GDM1 (cell line): ENCODE data around the gene CARD11.

Experiments
- DNase-seq: peaks from one replicate; lab custom pipeline; 2025; lab: John Stamatoyannopoulos, UW

Gene CARD11

DNA sequence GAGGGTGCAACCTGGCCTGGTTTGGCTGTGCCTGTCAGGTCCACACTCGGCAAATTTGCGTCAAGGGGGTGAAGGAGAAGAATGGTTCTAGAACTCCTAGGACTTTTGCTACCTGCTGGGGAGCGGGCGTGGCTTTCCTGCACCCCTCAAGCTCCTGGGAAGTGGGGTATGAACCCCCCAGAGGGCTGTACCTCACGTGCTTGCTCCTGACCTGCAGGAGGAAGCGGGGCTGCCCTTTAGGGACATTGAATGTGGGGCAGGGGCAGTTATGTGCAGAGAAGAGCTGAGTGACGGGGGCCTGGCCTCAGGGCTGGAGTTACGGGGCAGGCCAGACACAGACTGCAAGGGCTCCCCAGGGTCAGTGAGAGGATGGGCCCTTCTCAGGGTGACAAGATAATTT is 138.2 kb downstream of the CARD11 start:
- DNase-seq, result no peak

- DNase-seq, result no peak
These were observed 138.6 kb downstream of the CARD11 start for GRCh38 chr7:2905027-2905426.

DNA sequence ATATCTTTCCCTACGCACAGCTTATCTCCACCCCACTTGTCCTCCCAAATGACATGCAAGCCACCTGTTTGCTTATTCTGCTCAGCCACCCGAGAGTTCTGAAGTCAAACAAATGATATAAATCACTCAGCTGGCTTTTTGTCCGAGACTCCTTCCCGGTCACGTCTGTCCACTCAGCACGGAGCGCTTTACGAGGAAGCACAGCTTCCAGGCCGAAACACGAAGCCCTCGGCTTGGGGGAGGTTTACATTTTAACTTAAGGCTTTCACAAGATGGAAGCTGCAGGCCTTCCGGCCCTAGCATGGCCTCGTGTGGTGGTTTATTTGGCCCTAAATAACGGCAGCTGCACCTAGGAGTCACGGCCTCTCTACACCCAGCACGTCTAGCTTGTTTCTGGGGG is 139.5 kb downstream of the CARD11 start:
- DNase-seq, result no peak

GRCh38 chr7:2903682-2904162 is 139.9 kb downstream of the CARD11 start:
- no peak for DNase-seq

DNA sequence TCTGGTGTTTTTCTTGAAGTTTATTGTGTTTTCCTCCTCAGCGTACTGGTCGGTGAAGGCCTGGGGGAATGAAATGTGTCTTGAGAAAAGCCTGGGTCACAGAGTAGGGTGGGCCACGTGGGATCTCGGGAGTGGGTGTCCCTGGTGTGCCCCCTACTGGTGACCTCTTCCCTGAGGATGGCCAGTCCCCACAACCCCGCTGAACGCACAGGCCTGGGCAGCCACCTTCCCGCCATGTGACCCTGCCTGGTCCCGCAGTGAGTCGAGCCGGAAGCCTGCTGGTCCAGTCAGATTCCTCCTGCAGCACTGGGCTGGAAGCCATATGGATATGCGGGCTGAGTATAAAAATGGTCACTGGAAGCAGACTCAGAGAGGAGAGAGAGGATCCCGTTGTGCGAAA is 146.6 kb downstream of the CARD11 start:
- no peak for DNase-seq

DNA sequence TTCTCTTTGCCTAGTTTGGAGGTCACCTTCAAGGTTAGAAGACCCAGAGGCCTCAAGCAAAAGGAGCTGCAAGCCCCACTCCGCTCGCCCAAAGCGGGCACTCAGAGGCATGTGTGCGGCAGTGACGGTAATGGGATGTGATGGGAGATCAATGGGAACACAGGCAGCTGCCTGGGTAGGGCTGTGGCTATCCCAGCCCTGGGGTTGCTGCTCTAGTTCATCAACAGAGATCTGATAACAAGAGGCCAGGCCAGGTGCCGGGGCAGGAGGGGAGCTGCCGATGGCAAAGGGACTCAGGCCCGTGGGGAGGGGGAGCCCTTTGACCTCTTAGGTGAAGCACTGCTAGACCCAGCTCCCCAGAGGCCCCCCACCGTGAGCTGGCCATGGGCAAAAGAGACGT is 147.5 kb downstream of the CARD11 start:
- DNase-seq, result no peak

- DNase-seq, result peak; percentile 11
These were observed 149.3 kb downstream of the CARD11 start for GRCh38 chr7:2894118-2894940.

GRCh38 chr7:2893411-2893861 is 150.2 kb downstream of the CARD11 start:
- DNase-seq, result no peak

DNA sequence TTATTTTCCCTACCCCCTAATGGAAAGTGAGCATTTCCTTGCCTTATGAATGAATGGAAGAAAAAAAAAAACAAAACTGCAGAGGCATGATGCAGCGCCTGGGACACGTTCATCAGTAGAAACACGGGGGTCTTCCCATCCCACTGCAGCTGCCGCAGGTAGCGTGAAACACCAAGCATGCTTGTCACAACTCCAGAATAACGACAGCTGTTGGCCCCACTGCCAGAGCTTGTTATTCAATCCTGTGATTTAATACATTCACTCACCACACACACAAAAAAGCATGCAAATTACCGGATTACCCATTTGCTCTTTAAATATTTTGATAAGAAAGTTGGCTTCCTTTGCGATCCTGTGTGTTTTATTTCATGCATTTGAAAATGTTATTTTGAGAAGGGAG is 151.1 kb downstream of the CARD11 start:
- DNase-seq, result no peak

DNA sequence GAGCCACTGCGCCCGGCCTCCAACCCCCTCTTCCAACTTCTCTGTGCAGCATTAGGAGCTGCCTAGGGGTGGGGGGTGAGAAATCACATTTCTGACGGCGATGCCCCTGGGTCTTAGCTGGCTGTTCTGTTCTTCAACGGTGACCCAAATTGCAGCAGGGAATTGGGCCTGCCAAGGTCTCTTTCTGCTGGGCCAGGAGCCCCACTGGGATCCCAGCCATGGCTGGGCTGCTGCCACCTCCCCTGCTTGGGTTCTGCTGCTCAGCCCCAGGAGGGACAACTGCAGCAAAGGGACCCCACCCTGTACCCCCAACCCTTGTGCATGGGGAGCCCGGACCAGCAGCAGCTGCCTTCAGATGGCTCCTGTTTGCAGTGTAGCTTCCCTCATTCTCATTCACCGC is 155.9 kb downstream of the CARD11 start:
- DNase-seq, result no peak

DNA sequence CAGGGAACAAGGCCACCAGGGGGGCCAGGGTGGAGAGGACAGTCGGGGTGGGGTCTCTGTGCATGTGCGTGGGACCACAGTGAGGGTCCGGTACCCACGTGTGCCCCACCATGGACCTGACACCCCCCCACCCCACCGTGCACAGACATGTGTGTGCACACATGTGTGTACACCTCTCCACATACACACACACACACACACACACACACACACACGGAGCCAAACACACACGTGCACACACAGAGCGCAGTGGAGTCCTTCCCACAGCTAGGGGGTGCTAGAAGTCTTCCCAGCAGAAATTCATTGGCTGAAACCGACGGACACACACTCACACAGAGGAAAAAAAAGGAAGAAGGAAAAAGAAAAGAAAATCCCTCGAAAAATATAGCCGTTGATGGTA is 156.8 kb downstream of the CARD11 start:
- DNase-seq, result peak; percentile 60

- no peak for DNase-seq
These were observed 157.3 kb downstream of the CARD11 start for GRCh38 chr7:2886391-2886790.

GRCh38 chr7:2884161-2884560 is 159.5 kb downstream of the CARD11 start:
- no peak for DNase-seq

DNA sequence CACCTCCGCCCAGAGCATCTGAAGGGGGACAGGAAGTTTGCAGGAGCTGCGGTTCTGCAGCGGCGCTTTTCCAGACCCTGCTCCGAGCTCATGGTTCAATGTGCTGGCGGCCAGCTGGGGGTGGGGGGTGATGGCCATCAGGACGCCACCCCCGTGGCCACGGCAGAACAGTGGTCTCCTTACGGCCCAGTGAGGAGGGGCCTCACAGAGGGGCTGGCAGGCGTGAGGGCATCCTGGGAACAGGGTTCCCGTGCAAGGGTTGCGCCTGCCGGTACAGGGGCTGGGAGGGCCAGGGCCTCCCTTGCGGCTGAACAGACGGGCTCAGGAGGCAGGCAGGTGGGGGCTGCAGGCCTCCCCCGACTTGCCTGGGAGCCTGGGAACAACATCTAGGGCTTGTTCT is 160.6 kb downstream of the CARD11 start:
- DNase-seq, result no peak

GRCh38 chr7:2882111-2882510 is 161.6 kb downstream of the CARD11 start:
- DNase-seq, result no peak

GRCh38 chr7:2880874-2881533 is 162.7 kb downstream of the CARD11 start:
- DNase-seq, result no peak

- DNase-seq, result no peak
These were observed 163.6 kb downstream of the CARD11 start for GRCh38 chr7:2880051-2880450.

GRCh38 chr7:2879354-2879753 is 164.3 kb downstream of the CARD11 start:
- DNase-seq, result no peak

- DNase-seq, result no peak
These were observed 165.4 kb downstream of the CARD11 start for GRCh38 chr7:2878306-2878705.

DNA sequence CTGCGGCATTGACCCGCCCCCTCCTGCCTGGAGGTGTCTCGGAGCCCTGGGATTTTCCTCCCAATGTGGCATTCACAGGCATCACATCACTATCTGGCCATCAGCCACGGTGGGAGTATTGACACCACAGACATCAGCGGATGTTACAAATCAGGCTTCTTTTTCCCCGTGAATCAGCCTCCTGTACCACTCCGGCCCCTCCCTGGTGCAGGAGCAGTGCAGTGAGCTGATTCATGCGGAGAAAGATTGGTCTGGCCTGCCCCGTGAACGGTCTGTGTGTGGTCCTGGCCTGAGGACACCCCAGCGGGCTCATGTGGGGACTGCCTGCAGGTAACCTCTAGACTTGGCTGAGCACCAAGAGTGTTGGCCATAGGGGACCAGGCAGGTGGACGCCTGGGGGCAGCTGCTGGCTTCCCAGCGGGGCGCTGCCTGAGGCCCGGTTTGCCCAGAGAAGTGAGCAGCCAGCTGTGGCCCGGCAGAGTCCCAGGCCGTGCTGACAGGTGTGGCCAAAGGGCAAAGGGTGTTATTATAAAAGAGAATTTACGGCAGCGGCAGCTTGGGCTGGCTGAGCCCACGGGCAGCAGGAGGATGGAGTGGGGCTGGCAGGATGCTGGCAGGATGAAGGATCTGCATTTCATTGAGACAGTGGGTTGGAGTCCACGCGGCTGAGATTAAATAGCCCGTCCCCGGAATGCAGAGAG is 167.5 kb downstream of the CARD11 start:
- no peak for DNase-seq

- DNase-seq, result no peak
These were observed 169.7 kb downstream of the CARD11 start for GRCh38 chr7:2873686-2874551.

- no peak for DNase-seq
These were observed 170.5 kb downstream of the CARD11 start for GRCh38 chr7:2873146-2873545.
